ENCODE results near the gene EGFL8.

EGFL8 gene

GRCh38 chr6:32168807-32169591 lies 4.6 kb downstream of the EGFL8 start:
- DNase-seq: no peak

GRCh38 chr6:32170294-32170693 lies 5.9 kb downstream of the EGFL8 start:
- DNase-seq: no peak

GRCh38 chr6:32171234-32171633 lies 6.8 kb downstream of the EGFL8 start:
- no peak for DNase-seq

- DNase-seq: no peak
Measured at GRCh38 chr6:32173051-32173727, 8.8 kb downstream of the EGFL8 start.

- no peak for DNase-seq
Measured at GRCh38 chr6:32174416-32174815, 10.0 kb downstream of the EGFL8 start.

GRCh38 chr6:32175322-32175710 lies 10.9 kb downstream of the EGFL8 start:
- no peak for DNase-seq

- DNase-seq: peak; percentile 96
Measured at GRCh38 chr6:32175711-32176475, 11.5 kb downstream of the EGFL8 start, which contains the start of gene AGPAT1. TSS of gene AGPAT1 (minus strand) at chr6:32176084. CDS start at chr6:32171496, 4,588 bp downstream.

- peak; percentile 86 for DNase-seq
Measured at GRCh38 chr6:32176476-32177182, 12.2 kb downstream of the EGFL8 start.

- peak; percentile 96 for DNase-seq
Measured at GRCh38 chr6:32177183-32177787, 12.9 kb downstream of the EGFL8 start.

GRCh38 chr6:32177788-32178546 lies 13.6 kb downstream of the EGFL8 start, which contains the start of gene RNF5:
TSS of gene RNF5 (plus strand) at chr6:32178405. CDS start at chr6:32178512, 107 bp downstream.
- peak; percentile 100 for DNase-seq

GRCh38 chr6:32178547-32179440 lies 14.4 kb downstream of the EGFL8 start:
- peak; percentile 30 for DNase-seq

- DNase-seq: no peak
Measured at GRCh38 chr6:32179766-32180405, 15.5 kb downstream of the EGFL8 start.

GRCh38 chr6:32181148-32181702 lies 16.8 kb downstream of the EGFL8 start:
- no peak for DNase-seq

- DNase-seq: no peak
Measured at GRCh38 chr6:32181915-32182529, 17.6 kb downstream of the EGFL8 start.

GRCh38 chr6:32182555-32182981 lies 18.2 kb downstream of the EGFL8 start:
- no peak for DNase-seq

- DNase-seq: no peak
Measured at GRCh38 chr6:32183030-32183429, 18.6 kb downstream of the EGFL8 start.

- DNase-seq: no peak
Measured at GRCh38 chr6:32183483-32184083, 19.2 kb downstream of the EGFL8 start.

GRCh38 chr6:32184084-32184640 lies 19.8 kb downstream of the EGFL8 start, which contains the start of gene AGER:
TSS of gene AGER (minus strand) at chr6:32184253. CDS start at chr6:32184222, 31 bp downstream.
- no peak for DNase-seq
